ENCODE measurements around the gene TMEM179B. TPM values are rescaled to one million over a fixed set of nuclear protein-coding genes. Genes with fewer than 3 reads are reported as not detected.
"Not testable (repeated sequence)": the region's sequence is repeated elsewhere in the genome, so short reads cannot be mapped to it uniquely, and the experiment has no call there.

The TMEM179B gene, protein sequence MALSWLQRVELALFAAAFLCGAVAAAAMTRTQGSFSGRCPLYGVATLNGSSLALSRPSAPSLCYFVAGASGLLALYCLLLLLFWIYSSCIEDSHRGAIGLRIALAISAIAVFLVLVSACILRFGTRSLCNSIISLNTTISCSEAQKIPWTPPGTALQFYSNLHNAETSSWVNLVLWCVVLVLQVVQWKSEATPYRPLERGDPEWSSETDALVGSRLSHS
- polyA plus RNA-seq = 100 to 1,000 TPM; 162 to 290 (median 174) TPM

- Mint-ChIP-seq H3K27me3 (ENCODE audit: low read depth in 3 of 3) (peaks cover 0 to 7% (median 4%) of the 10 kb centered on the region in 3 donors), H3K9me3 (no peaks in the 10 kb centered on the region), H3K27ac (peak within 1 kb of the TSS; percentile 95 to 96 (median 96)), H3K4me3 (peak within 1 kb of the TSS; percentile 93 to 96 (median 95)), H3K36me3 (peaks cover 0 to 8% (median 0%) of the 10 kb centered on the region in 3 donors), H3K4me1 (peaks cover 50 to 58% of the 10 kb centered on the region in 2 donors)
- DNase-seq = peak; percentile 99
These were observed at the start of gene TMEM179B for GRCh38 chr11:62787005-62787759. TSS of gene TMEM179B (plus strand) at chr11:62787402. CDS start at chr11:62787432, 30 bp downstream.

GRCh38 chr11:62747475-62748160, 39.6 kb upstream of the TMEM179B start:
- Mint-ChIP-seq H3K27me3 (ENCODE audit: low read depth in 3 of 3) (no peaks in the 10 kb centered on the region), H3K36me3 (peaks cover 0 to 7% (median 0%) of the 10 kb centered on the region in 3 donors), H3K9me3 (no peaks in the 10 kb centered on the region), H3K27ac (peak overlapping the region in 1 of 6 donors; percentile 35), H3K4me3 (no peak overlapping the region), H3K4me1 (peaks cover under 1 to 5% of the 10 kb centered on the region in 2 donors)
- no peak for DNase-seq

DNA sequence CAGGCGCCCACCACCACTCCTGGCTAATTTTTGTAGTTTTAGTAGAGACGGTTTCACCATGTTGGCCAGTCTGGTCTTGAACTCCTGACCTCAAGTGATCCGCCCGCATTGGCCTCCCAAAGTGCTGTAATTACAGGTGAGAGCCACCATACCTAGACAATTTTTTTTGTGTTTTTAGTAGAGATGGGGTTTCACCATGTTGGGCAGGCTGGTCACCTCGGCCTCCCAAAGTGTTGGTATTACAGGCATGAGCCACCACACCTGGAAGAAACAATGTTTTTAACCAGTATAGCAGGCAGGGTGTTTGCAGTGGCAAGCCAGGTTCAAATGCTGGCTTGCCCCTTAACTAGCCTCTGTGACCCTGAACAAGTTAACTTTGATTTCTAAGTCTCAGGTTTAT, 37.3 kb upstream of the TMEM179B start:
- H3K27me3 Mint-ChIP-seq (ENCODE audit: low read depth in 3 of 3); H3K9me3 Mint-ChIP-seq; H3K36me3 Mint-ChIP-seq; H3K4me3 Mint-ChIP-seq; DNase-seq: not testable (repeated sequence)
- peak overlapping the region in 1 of 6 donors; percentile 60 for H3K27ac Mint-ChIP-seq
- peaks cover 13 to 24% of the 10 kb centered on the region in 2 donors for H3K4me1 Mint-ChIP-seq

GRCh38 chr11:62752177-62752785, 34.9 kb upstream of the TMEM179B start:
- H3K27ac Mint-ChIP-seq = peak overlapping the region in 2 of 6 donors; percentile 40 to 96
- H3K36me3 Mint-ChIP-seq = peaks cover 0 to 7% (median 0%) of the 10 kb centered on the region in 3 donors
- peaks cover 13 to 25% of the 10 kb centered on the region in 2 donors for H3K4me1 Mint-ChIP-seq
- peaks cover 6 to 8% (median 7%) of the 10 kb centered on the region in 3 donors for H3K27me3 Mint-ChIP-seq (ENCODE audit: low read depth in 3 of 3)
- no peak for DNase-seq
- no peaks in the 10 kb centered on the region for H3K9me3 Mint-ChIP-seq
- peak overlapping the region in 1 of 5 donors; percentile 100 for H3K4me3 Mint-ChIP-seq

GRCh38 chr11:62752994-62753735, 34.0 kb upstream of the TMEM179B start:
- Mint-ChIP-seq H3K27me3 (ENCODE audit: low read depth in 3 of 3) (peaks cover 6 to 8% (median 7%) of the 10 kb centered on the region in 3 donors), H3K4me1 (peaks cover 13 to 25% of the 10 kb centered on the region in 2 donors), H3K27ac (peak overlapping the region; percentile 96 to 100 (median 98)), H3K4me3 (peak overlapping the region; percentile 95 to 100 (median 97)), H3K36me3 (peaks cover 0 to 7% (median 0%) of the 10 kb centered on the region in 3 donors), H3K9me3 (no peaks in the 10 kb centered on the region)
- no peak for DNase-seq

GRCh38 chr11:62753736-62754603, 33.2 kb upstream of the TMEM179B start, which contains the start of gene ZBTB3:
TSS of gene ZBTB3 (minus strand) at chr11:62754160. CDS start at chr11:62753664, 496 bp downstream.
- Mint-ChIP-seq H3K27ac (peak within 1 kb of the TSS; percentile 96 to 100 (median 98)), H3K4me1 (peaks cover 13 to 25% of the 10 kb centered on the region in 2 donors), H3K9me3 (no peaks in the 10 kb centered on the region), H3K36me3 (peaks cover 0 to 3% (median 0%) of the 10 kb centered on the region in 3 donors), H3K4me3 (peak within 1 kb of the TSS; percentile 95 to 100 (median 97)), H3K27me3 (ENCODE audit: low read depth in 3 of 3) (peaks cover 6 to 8% (median 7%) of the 10 kb centered on the region in 3 donors)
- peak; percentile 98 to 99 (median 99) for DNase-seq

DNA sequence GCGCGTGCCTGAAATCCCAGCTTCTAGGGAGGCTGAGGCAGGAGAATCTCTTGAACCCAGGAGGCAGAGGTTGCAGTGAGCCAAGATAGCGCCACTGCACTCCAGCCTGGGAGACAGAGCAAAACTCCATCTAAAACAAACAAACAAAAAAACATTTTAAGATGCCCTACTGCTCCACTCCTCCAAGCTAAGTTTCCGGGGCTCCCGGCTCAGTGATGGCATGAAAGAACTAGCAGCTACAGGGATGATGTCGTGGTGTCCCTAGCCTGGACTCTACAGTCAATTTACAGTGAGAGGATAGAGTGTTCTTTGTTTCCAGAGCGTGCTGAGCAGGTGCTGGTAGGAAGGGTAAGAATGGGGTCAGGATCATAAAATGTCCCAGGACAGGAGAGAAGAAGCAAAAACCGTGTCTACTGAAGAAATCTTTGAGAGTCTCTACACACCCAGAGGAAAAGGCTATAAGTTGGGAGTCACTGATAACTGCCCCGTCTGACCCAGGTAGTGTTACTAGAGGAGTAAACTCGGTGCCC, 32.1 kb upstream of the TMEM179B start:
- no peak for DNase-seq
- H3K9me3 Mint-ChIP-seq = no peaks in the 10 kb centered on the region
- H3K36me3 Mint-ChIP-seq = no peaks in the 10 kb centered on the region
- peak overlapping the region; percentile 46 to 70 (median 54) for H3K4me3 Mint-ChIP-seq
- peaks cover 13 to 22% of the 10 kb centered on the region in 2 donors for H3K4me1 Mint-ChIP-seq
- peaks cover 6 to 8% (median 7%) of the 10 kb centered on the region in 3 donors for H3K27me3 Mint-ChIP-seq (ENCODE audit: low read depth in 3 of 3)
- peak overlapping the region in 4 of 6 donors; percentile 20 to 72 (median 71) for H3K27ac Mint-ChIP-seq

DNA sequence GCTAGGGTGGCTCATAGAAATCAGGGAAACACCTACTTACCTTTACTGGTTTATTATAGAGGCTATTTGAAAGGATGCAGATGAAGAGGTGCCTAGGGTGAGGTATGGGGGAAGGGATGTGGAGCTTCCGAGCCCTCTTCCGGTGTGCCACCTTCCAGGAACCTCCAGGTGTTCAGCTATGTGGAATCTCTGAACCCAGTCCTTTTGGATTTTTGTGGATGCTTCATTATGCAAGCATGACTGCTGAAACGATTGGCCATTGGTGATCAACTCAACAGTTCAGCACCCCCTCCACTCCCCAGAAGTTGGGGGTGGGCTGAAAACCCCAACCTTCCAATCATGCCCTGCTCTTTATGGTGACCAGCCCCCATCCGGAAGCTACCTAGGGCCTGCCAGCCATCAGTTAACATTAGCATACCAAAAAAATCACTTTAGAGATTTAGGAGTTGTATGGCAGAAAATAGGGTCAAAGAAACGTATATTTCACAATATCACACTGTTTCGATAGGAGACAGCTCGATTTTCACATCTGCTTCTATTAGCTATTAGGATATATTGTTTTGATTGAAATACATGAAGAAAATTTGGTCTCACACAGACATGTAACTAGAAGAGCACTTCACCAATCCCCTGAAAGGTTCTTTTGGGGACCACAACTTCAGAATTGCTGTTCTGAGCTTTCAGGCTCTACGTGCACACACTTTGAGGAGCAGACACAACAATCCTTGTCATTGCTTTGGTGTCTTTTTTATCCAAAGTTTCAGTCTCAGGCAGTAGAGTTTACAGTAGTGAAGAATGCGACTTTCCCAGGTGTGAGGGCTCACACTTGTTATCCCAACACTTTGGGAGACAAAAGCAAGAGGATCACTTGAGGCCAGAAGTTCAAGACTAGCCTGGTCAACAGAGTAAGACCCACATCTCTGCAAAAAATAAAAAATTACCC, 29.1 kb upstream of the TMEM179B start:
- H3K4me1 Mint-ChIP-seq = peaks cover 31 to 33% of the 10 kb centered on the region in 2 donors
- peaks cover 8 to 13% (median 10%) of the 10 kb centered on the region in 3 donors for H3K27me3 Mint-ChIP-seq (ENCODE audit: low read depth in 3 of 3)
- DNase-seq = no peak
- H3K36me3 Mint-ChIP-seq = no peaks in the 10 kb centered on the region
- H3K4me3 Mint-ChIP-seq = no peak overlapping the region
- no peak overlapping the region for H3K27ac Mint-ChIP-seq
- H3K9me3 Mint-ChIP-seq = no peaks in the 10 kb centered on the region

- H3K4me1 Mint-ChIP-seq = peaks cover 19 to 24% of the 10 kb centered on the region in 2 donors
- peak overlapping the region; percentile 95 to 99 (median 98) for H3K4me3 Mint-ChIP-seq
- not testable (repeated sequence) for H3K9me3 Mint-ChIP-seq, H3K36me3 Mint-ChIP-seq, DNase-seq
- peak overlapping the region in 4 of 6 donors; percentile 64 to 98 (median 94) for H3K27ac Mint-ChIP-seq
- H3K27me3 Mint-ChIP-seq (ENCODE audit: low read depth in 3 of 3) = peaks cover 2 to 11% (median 3%) of the 10 kb centered on the region in 3 donors
These were observed 26.4 kb upstream of the TMEM179B start for GRCh38 chr11:62760867-62761227.

GRCh38 chr11:62770778-62771143, 16.4 kb upstream of the TMEM179B start:
- Mint-ChIP-seq H3K27ac (peak overlapping the region; percentile 94 to 98 (median 96)), H3K9me3 (no peaks in the 10 kb centered on the region), H3K4me1 (peaks cover 21 to 26% of the 10 kb centered on the region in 2 donors), H3K4me3 (peak overlapping the region; percentile 85 to 98 (median 93)), H3K27me3 (ENCODE audit: low read depth in 3 of 3) (peaks cover 2 to 13% (median 5%) of the 10 kb centered on the region in 3 donors), H3K36me3 (peaks cover 4 to 8% (median 4%) of the 10 kb centered on the region in 3 donors)
- no peak for DNase-seq

Measured in immature natural killer cell (primary cell).